ENCODE results near the gene LIMA1. TPM values are rescaled to one million over a fixed set of nuclear protein-coding genes. Genes with fewer than 3 reads are reported as not detected.

Gene LIMA1
- total RNA-seq, 1 donor from 2014 or later, result 81.1 TPM

GRCh38 chr12:50198829-50199228 is 84.5 kb downstream of the LIMA1 start:
- peaks cover 87% of the 10 kb centered on the region for H3K36me3 ChIP-seq
- H3K4me1 ChIP-seq, result peaks cover 3% of the 10 kb centered on the region
- no peaks in the 10 kb centered on the region for H3K9me3 ChIP-seq
- H3K4me3 ChIP-seq, result no peak overlapping the region
- no peaks in the 10 kb centered on the region for H3K27me3 ChIP-seq
- H3K27ac ChIP-seq, result no peak overlapping the region
- DNase-seq (no peak), ATAC-seq (no peak)
- intact Hi-C loops (cut with DNase I), result no loop called here
- no peak for TF ChIP-seq CTCF (IDR thresholded peaks at IDR 0.05)

GRCh38 chr12:50197297-50197727 is 86.0 kb downstream of the LIMA1 start:
- no peaks in the 10 kb centered on the region for H3K27me3 ChIP-seq
- no peak overlapping the region for H3K27ac ChIP-seq
- intact Hi-C loops (cut with DNase I), result no loop called here

GRCh38 chr12:50196537-50196936 is 86.8 kb downstream of the LIMA1 start:
- TF ChIP-seq CTCF (IDR thresholded peaks at IDR 0.05), result no peak
- intact Hi-C loops (cut with DNase I), result no loop called here

More at GRCh38 chr12:50197297-50197727, 86.0 kb downstream of the LIMA1 start:
- no peak for TF ChIP-seq CTCF (IDR thresholded peaks at IDR 0.05)
- no peak overlapping the region for H3K4me3 ChIP-seq
- ATAC-seq (no peak), DNase-seq (no peak)
- H3K36me3 ChIP-seq, result peaks cover 77% of the 10 kb centered on the region
- H3K4me1 ChIP-seq, result peaks cover 3% of the 10 kb centered on the region
- H3K9me3 ChIP-seq, result no peaks in the 10 kb centered on the region

GRCh38 chr12:50195832-50196231 is 87.5 kb downstream of the LIMA1 start:
- DNase-seq (no peak), ATAC-seq (no peak)
- peaks cover 77% of the 10 kb centered on the region for H3K36me3 ChIP-seq
- H3K27me3 ChIP-seq, result no peaks in the 10 kb centered on the region
- H3K27ac ChIP-seq, result no peak overlapping the region
- TF ChIP-seq CTCF (IDR thresholded peaks at IDR 0.05), result no peak
- intact Hi-C loops (cut with DNase I), result no loop called here
- H3K4me1 ChIP-seq, result peaks cover 3% of the 10 kb centered on the region
- H3K4me3 ChIP-seq, result no peak overlapping the region
- no peaks in the 10 kb centered on the region for H3K9me3 ChIP-seq

More at GRCh38 chr12:50196537-50196936, 86.8 kb downstream of the LIMA1 start:
- DNase-seq, result no peak
- Histone ChIP-seq H3K4me1 (peaks cover 3% of the 10 kb centered on the region), H3K9me3 (no peaks in the 10 kb centered on the region), H3K36me3 (peaks cover 77% of the 10 kb centered on the region), H3K4me3 (no peak overlapping the region), H3K27me3 (no peaks in the 10 kb centered on the region), H3K27ac (no peak overlapping the region)
- ATAC-seq, result no peak

- intact Hi-C loops (cut with DNase I), result no loop called here
- H3K27ac ChIP-seq, result no peak overlapping the region
Observed at GRCh38 chr12:50192908-50193307, 90.4 kb downstream of the LIMA1 start.

More at GRCh38 chr12:50192908-50193307, 90.4 kb downstream of the LIMA1 start:
- no peak overlapping the region for H3K4me3 ChIP-seq
- H3K4me1 ChIP-seq, result peaks cover 8% of the 10 kb centered on the region
- peaks cover 57% of the 10 kb centered on the region for H3K36me3 ChIP-seq
- no peak for TF ChIP-seq CTCF (IDR thresholded peaks at IDR 0.05)
- no peaks in the 10 kb centered on the region for H3K27me3 ChIP-seq
- no peaks in the 10 kb centered on the region for H3K9me3 ChIP-seq
- ATAC-seq (no peak), DNase-seq (no peak)
